GM21529 (cell line): ENCODE results near the gene HAO1.

Experiments
- ATAC-seq: cut with Tn5 transposase; IDR thresholded peaks from one replicate; pipeline ENCODE4 v1.9.1; 2021; ENCODE audit not compliant: unreplicated experiment

HAO1 gene

DNA sequence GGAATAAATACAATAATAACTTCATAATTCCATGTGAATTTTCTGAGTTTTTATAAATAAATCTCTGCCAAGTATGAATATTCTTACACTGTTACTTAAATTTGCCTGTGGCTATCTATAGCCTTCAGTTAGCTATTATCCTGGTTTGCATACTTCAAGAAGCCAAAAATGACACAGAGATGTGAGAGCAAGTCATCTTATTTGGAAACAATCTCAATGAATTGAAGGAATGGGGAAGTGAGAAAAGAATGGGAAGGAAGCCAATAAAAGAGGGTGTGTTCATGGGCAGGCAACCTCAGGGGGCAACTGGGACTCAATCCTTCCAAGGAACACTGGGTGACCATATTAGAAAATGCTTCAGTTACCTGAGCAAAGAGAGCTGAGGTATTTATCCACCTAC lies 9.9 kb downstream of the HAO1 start:
- ATAC-seq, result no peak

DNA sequence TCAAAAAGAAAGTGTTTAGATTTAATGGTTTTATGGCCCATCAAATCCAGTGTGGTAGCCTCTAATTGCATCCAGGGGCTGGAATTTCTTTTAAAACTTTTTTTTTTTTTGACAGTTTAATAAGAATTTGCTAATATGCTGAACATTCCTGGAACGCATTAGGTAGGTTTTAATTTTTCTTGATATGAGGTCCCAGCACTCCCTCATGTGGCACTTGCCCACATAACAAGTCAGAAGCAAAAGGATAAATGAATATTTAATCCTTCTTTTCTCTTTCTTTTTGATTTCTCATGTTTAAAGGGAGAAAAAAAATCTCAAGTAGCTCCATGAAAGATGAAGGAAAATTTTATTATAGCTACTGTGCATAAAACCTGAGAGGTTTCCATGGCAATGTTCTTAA lies 13.5 kb downstream of the HAO1 start:
- ATAC-seq, result no peak

GRCh38 chr20:7926323-7926722 lies 13.9 kb downstream of the HAO1 start:
- ATAC-seq, result no peak

DNA sequence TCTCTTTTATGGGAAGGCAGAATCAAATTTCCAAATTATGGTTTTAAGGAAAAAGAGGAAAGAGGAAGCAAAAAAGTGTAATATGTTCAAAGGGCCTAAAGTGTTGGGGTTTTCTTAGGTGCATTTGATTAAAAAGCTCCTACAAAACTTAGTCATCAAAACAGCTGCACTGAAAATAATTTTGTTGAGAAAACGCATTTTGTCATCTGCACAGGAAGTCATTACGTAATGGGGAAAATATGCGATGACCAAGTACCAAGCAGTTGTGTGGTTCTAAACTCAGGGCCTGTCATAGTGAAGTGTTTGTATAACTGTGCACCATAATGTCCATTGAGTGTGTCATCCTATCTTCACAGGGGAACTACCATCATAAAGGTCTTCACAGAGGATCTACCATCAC lies 15.6 kb downstream of the HAO1 start:
- no peak for ATAC-seq

- no peak for ATAC-seq
These were observed 23.6 kb downstream of the HAO1 start for GRCh38 chr20:7916648-7917047.

- ATAC-seq, result no peak
These were observed 27.7 kb downstream of the HAO1 start for GRCh38 chr20:7912551-7912950.

DNA sequence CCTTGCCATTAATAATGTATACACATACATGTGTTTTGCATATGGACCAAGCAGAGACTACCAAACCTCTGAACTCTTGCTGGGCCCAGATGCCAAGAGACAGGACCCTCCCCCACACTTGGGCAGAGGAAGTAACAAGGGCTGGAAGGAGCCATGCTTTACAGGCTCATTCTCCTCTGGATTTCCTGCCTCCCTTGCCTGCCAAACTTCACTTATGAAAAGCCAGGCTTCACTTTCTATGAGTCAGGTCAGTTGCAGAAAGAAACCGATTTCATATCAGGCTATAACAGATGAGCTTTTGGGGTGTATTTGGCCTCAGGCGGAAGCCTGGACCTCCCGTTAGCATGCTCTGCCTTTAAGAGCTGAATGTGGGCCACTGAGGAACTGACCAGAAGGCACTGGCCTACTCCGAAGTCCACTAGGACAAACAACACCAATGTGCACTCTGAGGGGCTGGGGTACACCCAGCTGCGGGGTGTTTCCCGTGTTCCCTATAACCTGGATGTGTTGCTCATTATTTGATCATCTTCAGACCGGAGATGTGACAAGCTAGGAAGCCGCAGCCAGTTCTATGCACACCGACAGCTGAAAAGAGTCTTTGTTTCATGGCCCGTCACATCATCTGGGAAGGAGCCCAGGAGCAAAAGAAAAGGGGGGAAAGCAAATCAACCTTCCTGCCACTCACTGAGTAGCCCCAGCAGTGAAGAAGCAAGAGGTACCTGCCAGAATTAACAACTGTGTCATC lies 28.5 kb downstream of the HAO1 start:
- ATAC-seq, result no peak

DNA sequence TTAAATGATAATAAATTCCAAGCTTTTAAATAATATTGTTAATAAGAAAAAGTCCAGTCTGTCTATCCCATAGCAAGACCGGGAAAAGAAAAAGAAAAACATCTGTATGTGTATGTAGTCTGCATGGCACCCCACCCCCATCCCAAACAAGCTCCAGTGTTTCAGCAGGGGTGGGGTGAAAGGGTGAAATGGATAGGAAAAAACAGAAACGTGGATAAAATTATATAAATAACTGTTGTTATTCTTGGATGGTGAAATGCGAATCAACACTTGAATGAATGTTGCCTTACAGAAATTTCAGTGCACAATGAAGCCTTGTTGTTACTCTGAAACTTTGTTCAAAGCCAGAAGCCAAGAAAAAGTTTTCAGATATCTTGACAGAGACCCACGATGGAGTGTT lies 31.4 kb downstream of the HAO1 start:
- ATAC-seq, result no peak

DNA sequence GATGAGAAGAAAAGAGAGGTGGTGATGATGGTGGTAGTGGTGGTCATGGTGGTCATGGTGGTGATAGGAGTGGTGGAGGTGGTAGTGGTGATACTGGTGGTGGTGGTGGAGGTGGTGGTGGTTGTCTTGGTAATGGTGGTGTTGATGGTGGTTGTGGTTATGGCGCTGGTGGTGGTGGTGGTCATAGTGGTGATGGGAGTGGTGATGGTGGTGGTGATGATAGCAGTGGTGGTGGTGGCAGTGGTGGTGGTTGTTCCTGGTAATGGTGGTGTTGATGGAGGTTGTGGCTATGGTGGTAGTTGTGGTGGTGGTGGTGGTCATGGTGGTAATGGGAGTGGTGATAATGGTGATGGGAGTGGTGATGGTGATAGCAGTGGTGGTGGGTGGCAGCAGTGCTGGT lies 36.8 kb downstream of the HAO1 start:
- no peak for ATAC-seq

DNA sequence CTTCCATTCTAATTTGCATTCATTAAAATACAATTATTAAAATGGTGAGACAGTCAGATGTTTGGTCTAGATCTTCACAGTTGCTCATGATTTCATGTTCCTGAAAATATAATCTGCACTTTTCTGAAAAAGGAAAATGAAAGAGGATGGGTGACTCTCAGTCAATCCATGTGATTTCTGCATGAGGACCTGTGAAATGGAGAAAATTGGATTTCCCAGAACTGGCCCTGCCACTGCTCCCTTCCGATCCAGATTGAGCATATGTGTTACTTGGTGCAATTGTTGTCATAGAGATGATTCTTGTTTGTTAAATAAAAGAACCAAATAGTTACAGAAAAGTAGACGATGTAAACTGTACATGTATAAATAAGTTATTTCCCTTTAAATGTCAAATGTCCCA lies 37.4 kb downstream of the HAO1 start:
- no peak for ATAC-seq

DNA sequence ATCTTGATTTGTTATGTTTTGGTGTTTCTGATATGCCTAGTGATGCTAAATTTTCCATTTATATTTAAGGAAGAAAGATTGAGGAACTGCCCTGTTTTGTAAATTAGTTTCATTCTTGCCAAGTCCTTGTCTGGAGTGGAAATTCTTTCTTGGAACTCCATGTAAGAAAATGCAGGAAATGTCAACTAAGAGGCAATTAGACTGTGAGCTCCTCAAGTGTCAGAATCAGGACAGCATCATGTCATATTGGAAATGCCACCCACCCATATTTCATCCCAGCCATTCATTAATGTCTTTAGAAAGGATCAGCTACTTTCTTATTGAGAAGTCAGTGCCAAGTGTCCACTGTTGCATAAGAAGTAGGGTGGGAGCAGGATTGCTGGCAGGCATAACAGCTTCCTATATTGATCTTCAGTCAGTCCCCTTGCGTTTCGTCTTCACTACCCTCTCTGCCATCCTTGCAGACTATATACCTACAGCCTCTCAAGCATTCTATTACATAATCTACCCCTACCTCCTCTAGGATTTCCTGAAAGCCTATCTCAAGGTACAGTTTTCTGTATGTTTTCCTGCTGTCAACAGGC lies 42.4 kb downstream of the HAO1 start:
- ATAC-seq, result no peak

GRCh38 chr20:7893014-7893730 lies 47.1 kb downstream of the HAO1 start:
- no peak for ATAC-seq

GRCh38 chr20:7891705-7892104 lies 48.6 kb downstream of the HAO1 start:
- no peak for ATAC-seq

DNA sequence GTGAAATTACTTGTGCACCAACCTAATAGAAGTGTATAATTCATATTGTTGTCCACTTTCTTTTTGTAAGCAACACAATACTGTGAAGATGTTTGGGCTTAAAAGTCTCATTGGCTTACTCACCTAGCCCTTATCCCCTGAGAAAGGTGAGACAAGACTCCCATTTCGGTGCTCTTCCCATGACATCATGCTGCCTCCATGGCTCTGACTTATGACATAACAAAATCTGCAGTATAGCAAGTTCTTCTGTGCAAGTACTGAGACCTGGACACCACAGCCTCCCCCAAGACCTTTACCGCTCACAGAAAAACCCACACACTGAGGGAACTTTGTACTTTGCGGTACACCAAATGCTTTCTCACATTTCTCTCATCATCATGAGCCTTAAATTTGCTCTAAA lies 50.5 kb downstream of the HAO1 start:
- no peak for ATAC-seq

DNA sequence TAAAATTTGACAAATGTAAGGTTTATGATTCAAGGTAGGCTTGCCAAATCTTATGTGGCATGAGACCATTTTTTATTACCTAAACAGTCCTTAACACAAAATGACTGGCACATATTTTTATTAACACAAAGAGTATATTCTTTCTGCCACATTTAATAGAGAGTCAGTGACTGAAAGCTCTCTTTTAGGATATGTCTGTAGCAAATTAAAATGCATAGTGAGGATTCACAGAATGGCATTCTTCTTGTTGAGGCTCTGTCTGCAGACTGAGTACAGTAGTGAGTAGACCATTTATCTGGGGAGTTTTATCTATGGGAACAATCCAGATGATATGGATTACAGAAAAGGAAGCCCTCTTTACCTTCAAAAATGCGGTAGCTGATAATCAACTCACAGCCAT lies 56.5 kb downstream of the HAO1 start:
- no peak for ATAC-seq

DNA sequence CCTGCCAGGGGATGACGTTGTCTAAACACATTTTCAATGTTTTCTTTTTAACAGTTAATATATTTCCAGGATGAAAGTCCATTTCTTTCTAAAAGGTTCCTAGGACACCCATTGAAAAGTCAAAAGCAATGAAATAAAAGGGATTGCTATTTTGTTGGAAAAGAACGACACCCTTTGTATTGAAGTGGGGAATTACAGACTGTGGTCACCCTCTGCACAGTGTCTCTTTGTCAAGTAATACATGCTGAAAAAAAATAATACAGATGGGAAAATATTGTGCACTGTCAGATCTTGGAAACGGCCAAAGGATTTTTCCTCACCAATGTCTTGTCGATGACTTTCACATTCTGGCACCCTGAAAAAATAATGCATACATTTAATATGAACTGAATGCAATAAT lies 56.9 kb downstream of the HAO1 start:
- ATAC-seq, result no peak

DNA sequence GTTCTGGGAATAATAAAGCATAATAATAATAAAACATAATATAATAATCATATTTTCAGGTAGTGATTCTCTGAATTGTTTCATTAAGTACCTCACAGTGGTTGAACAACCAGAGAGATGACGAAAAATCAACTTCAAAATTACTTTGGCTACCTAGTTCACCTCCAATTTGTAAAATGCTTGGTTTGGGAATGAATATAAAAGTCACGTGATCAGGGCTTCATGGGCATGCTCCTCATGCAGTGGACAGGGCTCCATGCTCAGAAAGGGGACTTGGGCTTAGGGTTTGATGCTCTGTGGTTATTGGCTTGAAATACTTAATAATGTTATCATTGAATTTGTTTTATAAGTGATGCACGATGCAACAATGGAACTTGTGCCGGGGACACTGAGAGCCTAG lies 58.2 kb downstream of the HAO1 start:
- ATAC-seq, result no peak

GRCh38 chr20:7881551-7881950 lies 58.7 kb downstream of the HAO1 start:
- ATAC-seq, result no peak

- no peak for ATAC-seq
These were observed 60.4 kb downstream of the HAO1 start for GRCh38 chr20:7879883-7880282.

DNA sequence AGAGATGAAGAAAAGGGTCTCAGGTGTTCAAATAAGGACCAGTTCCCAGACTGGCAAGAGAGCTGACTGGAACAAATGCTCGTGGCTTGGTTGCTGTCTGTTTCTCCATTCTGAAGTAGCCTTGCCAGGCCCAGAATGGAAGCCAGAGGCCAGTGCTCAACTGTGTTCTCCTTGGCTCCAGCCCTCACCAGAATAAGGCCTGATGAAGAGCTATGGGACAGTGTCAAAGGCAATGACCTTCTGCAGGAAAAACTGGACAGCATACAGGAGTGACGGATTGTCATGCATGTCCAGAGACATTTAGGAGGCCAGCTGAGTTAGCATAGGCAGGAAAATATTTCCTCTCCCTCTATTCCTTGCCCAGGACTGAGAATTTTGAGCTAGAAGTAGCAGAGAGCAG lies 72.2 kb downstream of the HAO1 start:
- ATAC-seq, result no peak

GRCh38 chr20:7866285-7866684 lies 74.0 kb downstream of the HAO1 start:
- ATAC-seq, result no peak

DNA sequence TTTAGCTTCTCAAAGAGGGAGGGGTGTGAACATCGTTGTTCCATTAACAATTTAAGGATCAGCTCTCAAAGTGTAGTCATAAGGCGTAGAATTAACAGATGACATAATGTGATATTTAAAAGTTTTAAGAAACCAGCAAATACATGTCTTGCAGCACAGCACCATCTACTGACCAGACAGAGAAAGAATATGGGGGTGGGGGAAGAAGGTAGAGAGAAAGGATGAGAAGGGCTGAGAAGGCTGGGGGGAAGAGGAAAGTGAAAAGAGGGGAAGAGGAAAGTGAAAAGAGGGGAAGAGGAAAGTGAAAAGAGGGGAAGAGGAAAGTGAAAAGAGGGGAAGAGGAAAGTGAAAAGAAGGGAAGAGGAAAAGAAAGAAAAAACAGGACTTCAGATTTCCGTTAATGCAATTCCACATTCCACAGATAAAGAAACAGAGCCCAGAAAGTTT lies 80.9 kb downstream of the HAO1 start:
- no peak for ATAC-seq
